Duodenal mucosa (tissue), 2 donors: ENCODE data around the gene CTSF.
"Not testable (repeated sequence)": the region's sequence is repeated elsewhere in the genome, so short reads cannot be mapped to it uniquely, and the experiment has no call there.

ENCODE experiments used
- H3K27ac ChIP-seq: one replicate; pipeline ENCODE4 v1.7.0; 2013; ENCODE audit warnings: low read depth, low read length
- H3K27me3 ChIP-seq, 2 donors: one replicate each; pipeline ENCODE4 v1.7.0; 2013; ENCODE audit warnings: low read length in 2 of 2, control low read depth in 1 of 2; ENCODE audit not compliant: insufficient read depth in 2 of 2, control insufficient read depth in 1 of 2
- H3K36me3 ChIP-seq, 2 donors: one replicate each; pipeline ENCODE4 v1.7.0; 2013; ENCODE audit warnings: low read length in 2 of 2, control low read depth in 1 of 2; ENCODE audit not compliant: insufficient read depth in 2 of 2, control insufficient read depth in 1 of 2
- H3K4me1 ChIP-seq, 2 donors: one replicate each; pipeline ENCODE4 v1.7.0; 2013; ENCODE audit warnings: low read length in 2 of 2, control low read depth in 1 of 2; ENCODE audit not compliant: insufficient read depth in 2 of 2, control insufficient read depth in 1 of 2
- H3K4me3 ChIP-seq, 2 donors: one replicate each; pipeline ENCODE4 v1.7.0; 2013; ENCODE audit warnings: low read length in 2 of 2, low read depth in 1 of 2
- H3K9ac ChIP-seq, 2 donors: one replicate each; pipeline ENCODE4 v1.7.0; 2013; ENCODE audit warnings: low read length in 2 of 2, low read depth in 1 of 2
- H3K9me3 ChIP-seq, 2 donors: one replicate each; pipeline ENCODE4 v1.7.0; 2013; ENCODE audit warnings: low read length in 2 of 2, control low read depth in 1 of 2; ENCODE audit not compliant: control insufficient read depth in 1 of 2

CTSF gene

DNA sequence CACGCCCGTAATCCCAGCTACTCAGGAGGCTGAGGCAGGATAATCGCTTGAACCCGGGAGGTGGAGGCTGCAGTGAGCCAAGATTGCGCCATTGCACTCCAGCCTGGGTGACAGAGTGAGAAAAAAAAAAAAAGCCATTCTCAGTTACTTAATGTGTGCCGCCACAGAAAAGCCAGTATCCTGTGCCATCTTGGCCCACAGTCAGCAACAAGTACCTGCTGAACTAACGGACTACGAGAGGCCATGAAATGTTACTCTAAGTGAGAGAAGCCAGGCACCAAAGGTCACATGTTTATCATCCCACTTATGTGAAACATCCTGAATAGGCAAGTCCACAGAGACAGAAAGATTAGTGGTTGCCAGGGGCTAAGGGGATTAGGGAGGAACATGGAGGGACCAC lies 27.8 kb downstream of the CTSF start:
- H3K9me3 ChIP-seq, H3K4me3 ChIP-seq, H3K9ac ChIP-seq, H3K27ac ChIP-seq, H3K27me3 ChIP-seq: not testable (repeated sequence)
- H3K36me3 ChIP-seq: peaks cover 4 to 32% of the 10 kb centered on the region in 2 donors
- peaks cover 0 to 16% of the 10 kb centered on the region in 2 donors for H3K4me1 ChIP-seq

DNA sequence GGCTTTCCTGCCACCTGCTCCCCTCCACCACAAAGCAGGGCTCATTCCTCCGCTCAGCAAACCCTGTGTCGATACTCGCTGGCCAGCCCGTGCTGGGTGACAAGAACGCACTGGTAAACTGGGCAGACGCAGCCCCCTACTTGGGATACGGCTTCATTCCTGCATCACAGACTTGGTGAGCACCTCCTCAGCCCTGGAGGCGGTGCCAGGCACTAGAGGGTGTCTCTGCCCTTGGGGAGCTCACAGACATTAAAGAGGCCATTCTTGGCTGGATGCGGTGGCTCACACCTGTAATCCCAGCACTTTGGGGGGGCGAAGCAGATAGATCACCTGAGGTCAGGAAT lies 28.6 kb downstream of the CTSF start:
- no peaks in the 10 kb centered on the region for H3K27me3 ChIP-seq
- H3K4me1 ChIP-seq: peaks cover 0 to 10% of the 10 kb centered on the region in 2 donors
- no peaks in the 10 kb centered on the region for H3K9me3 ChIP-seq
- H3K4me3 ChIP-seq: no peak overlapping the region
- H3K27ac ChIP-seq: no peak overlapping the region
- no peak overlapping the region for H3K9ac ChIP-seq
- peaks cover 4 to 32% of the 10 kb centered on the region in 2 donors for H3K36me3 ChIP-seq

GRCh38 chr11:66539170-66539869 lies 29.1 kb downstream of the CTSF start:
- Histone ChIP-seq H3K27me3 (no peaks in the 10 kb centered on the region), H3K9me3 (no peaks in the 10 kb centered on the region), H3K4me1 (peaks cover 0 to 7% of the 10 kb centered on the region in 2 donors), H3K36me3 (peaks cover 4 to 32% of the 10 kb centered on the region in 2 donors), H3K9ac (no peak overlapping the region), H3K4me3 (no peak overlapping the region), H3K27ac (no peak overlapping the region)

GRCh38 chr11:66532784-66533183 lies 35.6 kb downstream of the CTSF start:
- no peak overlapping the region for H3K4me3 ChIP-seq
- peaks cover 4 to 8% of the 10 kb centered on the region in 2 donors for H3K36me3 ChIP-seq
- H3K27me3 ChIP-seq: no peaks in the 10 kb centered on the region

DNA sequence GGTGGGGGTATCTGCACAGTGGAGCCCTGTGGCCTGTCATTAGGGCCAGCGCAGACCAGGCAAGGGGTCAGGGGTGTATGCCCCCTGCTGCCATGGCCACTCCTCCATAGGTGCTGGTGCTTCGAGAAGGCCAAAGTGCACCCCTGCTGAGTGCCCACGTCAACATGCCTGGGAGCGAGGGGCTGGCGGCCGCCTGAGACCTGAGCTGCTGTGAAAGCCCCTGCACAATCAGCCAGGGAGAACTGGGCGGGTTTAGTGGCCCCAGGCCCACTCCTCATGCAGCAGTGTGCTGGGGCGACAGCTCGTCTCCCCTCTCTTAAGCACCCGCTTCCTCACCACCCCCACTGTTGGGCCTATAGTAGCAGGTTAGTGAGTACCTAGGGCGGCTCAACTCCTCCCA lies 36.6 kb downstream of the CTSF start:
- no peaks in the 10 kb centered on the region for H3K4me1 ChIP-seq
- no peak overlapping the region for H3K9ac ChIP-seq
- H3K36me3 ChIP-seq: peaks cover 4 to 8% of the 10 kb centered on the region in 2 donors
- no peak overlapping the region for H3K4me3 ChIP-seq
- H3K27ac ChIP-seq: no peak overlapping the region
- H3K27me3 ChIP-seq: no peaks in the 10 kb centered on the region
- H3K9me3 ChIP-seq: no peaks in the 10 kb centered on the region

More at GRCh38 chr11:66532784-66533183, 35.6 kb downstream of the CTSF start:
- no peaks in the 10 kb centered on the region for H3K9me3 ChIP-seq
- H3K27ac ChIP-seq: no peak overlapping the region
- H3K9ac ChIP-seq: no peak overlapping the region
- no peaks in the 10 kb centered on the region for H3K4me1 ChIP-seq

GRCh38 chr11:66530927-66531709 lies 37.3 kb downstream of the CTSF start:
- Histone ChIP-seq H3K9me3 (no peaks in the 10 kb centered on the region), H3K36me3 (peaks cover 3 to 10% of the 10 kb centered on the region in 2 donors), H3K27me3 (no peaks in the 10 kb centered on the region), H3K4me1 (no peaks in the 10 kb centered on the region), H3K4me3 (no peak overlapping the region), H3K27ac (no peak overlapping the region), H3K9ac (no peak overlapping the region)

GRCh38 chr11:66529655-66530054 lies 38.8 kb downstream of the CTSF start:
- no peak overlapping the region for H3K4me3 ChIP-seq
- no peaks in the 10 kb centered on the region for H3K27me3 ChIP-seq
- H3K27ac ChIP-seq: no peak overlapping the region
- H3K36me3 ChIP-seq: peaks cover 0 to 7% of the 10 kb centered on the region in 2 donors
- no peaks in the 10 kb centered on the region for H3K9me3 ChIP-seq
- H3K9ac ChIP-seq: no peak overlapping the region
- no peaks in the 10 kb centered on the region for H3K4me1 ChIP-seq

GRCh38 chr11:66529069-66529468 lies 39.3 kb downstream of the CTSF start:
- H3K27me3 ChIP-seq: no peaks in the 10 kb centered on the region
- no peaks in the 10 kb centered on the region for H3K4me1 ChIP-seq
- peaks cover 0 to 11% of the 10 kb centered on the region in 2 donors for H3K36me3 ChIP-seq
- no peaks in the 10 kb centered on the region for H3K9me3 ChIP-seq
- H3K27ac ChIP-seq: no peak overlapping the region
- no peak overlapping the region for H3K4me3 ChIP-seq
- no peak overlapping the region for H3K9ac ChIP-seq

GRCh38 chr11:66524304-66525040 lies 43.9 kb downstream of the CTSF start:
- Histone ChIP-seq H3K27me3 (no peaks in the 10 kb centered on the region), H3K9me3 (no peaks in the 10 kb centered on the region), H3K27ac (no peak overlapping the region), H3K4me1 (no peaks in the 10 kb centered on the region), H3K4me3 (no peak overlapping the region), H3K9ac (no peak overlapping the region), H3K36me3 (peaks cover 15 to 38% of the 10 kb centered on the region in 2 donors)

- no peak overlapping the region for H3K4me3 ChIP-seq
- H3K27ac ChIP-seq: no peak overlapping the region
- no peaks in the 10 kb centered on the region for H3K4me1 ChIP-seq
- H3K9me3 ChIP-seq: no peaks in the 10 kb centered on the region
- no peaks in the 10 kb centered on the region for H3K27me3 ChIP-seq
- no peak overlapping the region for H3K9ac ChIP-seq
- H3K36me3 ChIP-seq: peaks cover 15 to 42% of the 10 kb centered on the region in 2 donors
Measured at GRCh38 chr11:66523611-66524010, 44.8 kb downstream of the CTSF start.
